Measurements from ENCODE around the gene SSH2.
"Not testable (repeated sequence)": the region's sequence is repeated elsewhere in the genome, so short reads cannot be mapped to it uniquely, and the experiment has no call there.

Gene SSH2

GRCh38 chr17:29874931-29875596 is 55.0 kb downstream of the SSH2 start:
- no peak for DNase-seq (ENCODE audit: low spot score)

GRCh38 chr17:29874358-29874757 is 55.7 kb downstream of the SSH2 start:
- not testable (repeated sequence) for DNase-seq (ENCODE audit: low spot score)

DNA sequence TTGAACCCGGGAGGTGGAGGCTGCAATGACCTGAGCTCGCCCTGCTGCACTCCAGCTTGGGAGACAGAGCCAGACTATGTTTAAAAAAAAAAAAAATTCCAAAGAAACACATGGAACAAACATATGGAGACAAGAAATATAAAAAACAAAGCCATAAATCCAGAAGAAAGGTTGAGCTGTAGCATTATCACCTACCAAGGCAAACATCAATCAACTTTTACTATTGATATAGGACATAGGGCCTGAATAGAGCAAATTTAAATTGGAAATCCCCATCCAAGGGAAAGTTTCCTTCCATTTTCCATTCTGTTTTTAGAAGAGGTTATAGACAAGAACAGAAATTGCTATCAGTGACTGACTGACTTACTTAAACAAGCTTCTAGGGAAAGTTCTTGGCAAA is 56.6 kb downstream of the SSH2 start:
- DNase-seq (ENCODE audit: low spot score), result no peak

- DNase-seq (ENCODE audit: low spot score), result no peak
Observed at GRCh38 chr17:29870836-29871465, 59.1 kb downstream of the SSH2 start.

GRCh38 chr17:29867643-29868181 is 62.3 kb downstream of the SSH2 start:
- DNase-seq (ENCODE audit: low spot score), result no peak

DNA sequence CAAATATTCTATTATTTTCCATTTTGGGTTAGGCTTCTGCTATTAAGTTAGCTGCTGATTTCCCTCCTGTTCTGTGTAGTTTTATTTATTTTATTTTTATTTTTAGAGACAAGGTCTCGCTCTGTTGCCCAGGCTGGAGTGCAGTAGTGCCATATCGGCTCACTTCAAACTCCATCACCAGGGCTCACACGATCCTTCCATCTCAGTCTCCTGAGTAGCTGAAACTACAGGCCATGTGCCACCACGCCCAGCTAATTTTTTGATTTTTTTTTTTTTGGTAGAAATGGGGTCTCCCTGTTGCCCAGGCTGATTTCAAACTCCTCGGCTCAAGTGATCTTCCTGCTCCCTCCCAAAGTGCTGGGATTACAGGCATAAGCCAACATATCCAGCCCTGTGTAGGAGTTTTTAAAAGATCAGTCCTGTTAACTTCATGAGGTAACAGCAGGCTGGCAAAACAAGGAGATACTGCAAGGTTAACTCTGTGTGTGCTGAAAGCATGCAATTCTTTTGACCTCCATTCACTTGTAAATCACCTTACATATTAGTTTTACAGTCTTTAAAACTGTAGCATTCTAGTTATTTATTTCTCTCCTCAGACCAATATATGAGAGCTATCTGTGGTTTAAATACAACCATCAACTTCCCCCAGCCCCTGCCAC is 63.2 kb downstream of the SSH2 start:
- DNase-seq (ENCODE audit: low spot score), result no peak

DNA sequence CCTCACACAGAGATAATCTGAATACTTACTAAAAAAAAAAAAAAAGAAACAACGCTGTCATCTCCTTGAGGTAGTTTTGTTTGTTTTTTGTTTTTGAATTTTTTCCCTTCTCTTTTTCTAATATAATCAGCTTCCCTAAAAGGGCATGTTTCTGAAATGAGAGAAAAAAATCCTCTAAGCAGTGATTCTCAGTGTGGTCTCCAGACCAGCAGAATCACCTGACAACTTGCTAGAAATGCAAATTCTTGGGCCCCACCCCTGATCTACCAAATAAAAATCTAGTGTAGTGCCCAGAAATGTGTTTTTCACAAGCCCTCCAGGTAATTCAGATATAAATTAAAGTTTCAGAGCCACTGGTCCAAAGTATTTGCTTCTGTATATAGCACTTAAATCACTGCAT is 65.4 kb downstream of the SSH2 start:
- DNase-seq (ENCODE audit: low spot score), result no peak

GRCh38 chr17:29864123-29864522 is 65.9 kb downstream of the SSH2 start:
- DNase-seq (ENCODE audit: low spot score), result not testable (repeated sequence)

- no peak for DNase-seq (ENCODE audit: low spot score)
Observed at GRCh38 chr17:29862951-29863350, 67.1 kb downstream of the SSH2 start.

GRCh38 chr17:29862127-29862526 is 67.9 kb downstream of the SSH2 start:
- no peak for DNase-seq (ENCODE audit: low spot score)

DNA sequence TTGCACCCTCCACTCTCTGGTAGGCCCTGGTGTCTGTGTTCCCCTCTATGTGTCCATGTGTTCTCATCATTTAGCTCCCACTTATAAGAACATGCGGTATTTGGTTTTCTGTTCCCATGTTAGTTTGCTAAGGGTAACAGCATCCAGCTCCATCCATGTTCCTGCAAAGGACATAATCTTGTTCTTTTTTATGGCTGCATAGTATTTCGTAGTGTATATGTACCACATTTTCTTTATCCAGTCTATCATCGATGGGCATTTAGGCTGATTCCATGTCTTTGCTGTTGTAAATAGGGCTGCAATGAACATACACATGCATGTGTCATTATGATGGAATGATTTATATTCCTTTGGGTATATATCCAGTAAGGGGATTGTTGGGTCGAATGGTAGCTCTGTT is 70.6 kb downstream of the SSH2 start:
- not testable (repeated sequence) for DNase-seq (ENCODE audit: low spot score)

DNA sequence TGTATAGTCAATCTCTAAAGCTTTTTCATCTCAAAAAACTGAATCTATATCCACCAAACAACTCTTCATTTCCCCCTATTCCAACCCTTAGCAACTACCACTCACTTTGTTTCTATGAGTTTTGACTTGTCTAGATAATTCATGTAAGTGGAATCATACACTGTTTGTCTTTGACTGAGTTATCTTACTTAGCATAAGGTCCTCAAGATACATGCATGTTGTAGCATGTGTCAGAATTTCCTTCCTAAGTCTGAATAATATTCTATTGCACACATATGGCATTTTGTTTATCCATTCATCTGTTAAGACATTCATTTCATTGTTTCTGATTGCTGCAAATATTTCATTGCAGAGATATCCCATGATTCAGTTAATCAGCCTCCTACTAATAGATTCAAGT is 72.2 kb downstream of the SSH2 start:
- DNase-seq (ENCODE audit: low spot score), result no peak

GRCh38 chr17:29857105-29857504 is 72.9 kb downstream of the SSH2 start:
- DNase-seq (ENCODE audit: low spot score), result not testable (repeated sequence)

- DNase-seq (ENCODE audit: low spot score), result no peak
Observed at GRCh38 chr17:29855686-29856085, 74.3 kb downstream of the SSH2 start.

DNA sequence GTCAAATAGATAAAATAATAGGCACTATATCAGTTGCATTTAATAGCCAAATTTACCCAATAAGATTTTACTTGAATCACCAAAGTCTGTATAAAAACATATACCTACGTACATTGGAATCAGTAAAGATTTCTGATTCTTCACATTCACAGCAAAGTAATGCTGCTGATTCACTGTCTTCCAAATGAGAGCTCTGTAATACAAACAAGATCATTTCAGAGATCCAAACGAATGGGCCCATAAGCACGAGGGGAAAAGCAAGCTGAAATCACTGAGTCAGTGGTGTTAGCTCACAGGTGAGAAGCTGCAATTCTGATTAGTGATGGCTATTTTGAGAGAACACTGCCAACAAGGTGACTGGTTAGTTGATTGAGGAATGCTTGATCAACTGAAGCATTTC is 81.3 kb downstream of the SSH2 start:
- DNase-seq (ENCODE audit: low spot score), result no peak

DNA sequence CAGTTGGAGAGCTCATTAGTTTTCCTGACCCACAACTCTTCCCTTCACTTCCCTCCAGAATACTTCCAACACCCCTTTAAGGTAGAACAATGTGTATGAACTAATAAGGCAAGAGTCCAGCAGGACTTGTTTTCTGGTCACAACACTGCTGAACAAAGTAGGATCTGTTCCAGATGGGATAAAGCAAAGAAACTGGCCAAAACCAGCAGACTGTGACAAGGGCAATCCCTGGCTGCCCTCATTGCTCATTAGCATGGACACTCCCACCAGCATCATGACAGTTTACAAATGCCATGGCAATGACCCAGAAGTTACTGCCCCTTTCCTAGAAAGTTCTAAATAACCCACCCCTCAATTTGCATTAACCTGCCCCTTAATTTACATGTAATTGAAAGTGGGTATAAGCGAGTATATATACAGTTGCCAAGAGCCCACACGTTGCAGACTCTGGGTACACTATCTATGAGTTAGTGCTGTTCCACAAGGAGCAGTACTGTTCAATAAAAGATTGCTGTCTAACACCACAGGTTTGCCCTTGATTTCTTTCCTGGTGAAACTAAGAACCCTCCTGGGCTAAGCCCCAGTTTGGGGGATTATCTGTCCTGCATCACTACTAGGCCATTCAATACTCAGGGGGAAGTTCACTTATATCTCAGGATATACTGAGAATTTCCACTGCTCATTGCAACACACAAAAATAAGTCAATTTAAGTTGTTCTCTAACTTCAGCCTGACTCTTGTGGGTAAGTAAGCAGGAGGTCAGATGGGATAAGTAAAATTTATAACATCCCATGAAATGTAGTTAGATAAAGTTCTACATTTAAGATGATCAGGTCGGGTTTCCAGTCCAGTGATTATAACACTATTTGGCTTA is 82.3 kb downstream of the SSH2 start:
- no peak for DNase-seq (ENCODE audit: low spot score)

DNA sequence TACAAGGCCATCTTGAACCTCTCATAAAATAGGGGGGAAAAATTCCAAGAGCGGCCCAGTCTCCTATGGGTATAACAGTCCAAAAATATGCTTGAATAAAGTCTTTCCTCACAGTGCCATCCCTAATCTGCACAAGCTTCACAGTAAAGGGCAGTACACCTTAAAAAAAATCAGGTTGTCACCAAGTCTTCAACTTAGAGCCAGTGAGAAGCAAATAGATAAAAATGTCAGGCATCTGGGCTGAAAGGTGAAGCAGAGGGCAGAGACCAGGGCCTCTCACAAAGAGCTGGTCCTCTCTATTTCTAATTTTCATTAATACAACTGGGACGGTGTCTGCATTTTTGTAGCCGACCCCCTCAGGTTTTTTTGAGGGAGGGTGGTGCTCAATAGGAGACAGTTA is 82.9 kb downstream of the SSH2 start:
- no peak for DNase-seq (ENCODE audit: low spot score)

- DNase-seq (ENCODE audit: low spot score), result no peak
Observed at GRCh38 chr17:29846298-29846697, 83.7 kb downstream of the SSH2 start.

- no peak for DNase-seq (ENCODE audit: low spot score)
Observed at GRCh38 chr17:29844339-29845048, 85.5 kb downstream of the SSH2 start.

- DNase-seq (ENCODE audit: low spot score), result no peak
Observed at GRCh38 chr17:29840884-29841283, 89.1 kb downstream of the SSH2 start.

GRCh38 chr17:29839656-29840055 is 90.4 kb downstream of the SSH2 start:
- DNase-seq (ENCODE audit: low spot score), result no peak

- no peak for DNase-seq (ENCODE audit: low spot score)
Observed at GRCh38 chr17:29838961-29839360, 91.1 kb downstream of the SSH2 start.

Data from germinal center (tissue), 1 donor.